MCF 10A (cell line): ENCODE results near the gene CDK4. TPM values are rescaled to one million over a fixed set of nuclear protein-coding genes. Genes with fewer than 3 reads are reported as not detected.

Source experiments
- BruUV-seq: library from RNA; stranded (reverse); fragments of 400-500 nt; replicated peaks from 2 replicates; lab custom pipeline; 2021; lab: Mats Ljungman, UMichigan
- CTCF ChIA-PET: fragments of 300-600 bp; sonication (Branson Sonifier 250); formaldehyde crosslinking; extraction: SDS; loops from one replicate; lab custom pipeline; 2021; ENCODE audit warnings: antibody characterized with exemption, inconsistent platforms; lab: Yijun Ruan, JAX
- POLR2A ChIA-PET: fragments of 300-600, 350-650 bp; sonication (Branson Sonifier 250); formaldehyde crosslinking; extraction: SDS; loops from one replicate; lab custom pipeline; 2020; ENCODE audit warnings: antibody characterized with exemption, inconsistent platforms; lab: Yijun Ruan, JAX
- DNase-seq: peaks from one replicate; pipeline ENCODE4 v3.0.0-alpha.2; 2018; ENCODE audit not compliant: unreplicated experiment
- H3K27ac Mint-ChIP-seq: one replicate; pipeline ENCODE4 v1.8.0; 2022; ENCODE audit warnings: mild to moderate bottlenecking, low read depth, mixed read lengths; ENCODE audit not compliant: unreplicated experiment
- H3K27me3 Mint-ChIP-seq: one replicate; pipeline ENCODE4 v1.8.0; 2022; ENCODE audit warnings: mixed read lengths; ENCODE audit not compliant: insufficient read depth, unreplicated experiment
- H3K36me3 Mint-ChIP-seq: one replicate; pipeline ENCODE4 v1.8.0; 2022; ENCODE audit warnings: mild to moderate bottlenecking, moderate library complexity, mixed read lengths; ENCODE audit not compliant: insufficient read depth, unreplicated experiment
- H3K4me1 Mint-ChIP-seq: one replicate; pipeline ENCODE4 v1.8.0; 2022; ENCODE audit warnings: mixed read lengths; ENCODE audit not compliant: insufficient read depth, unreplicated experiment
- H3K4me3 Mint-ChIP-seq: one replicate; pipeline ENCODE4 v1.8.0; 2022; ENCODE audit warnings: mild to moderate bottlenecking, moderate library complexity, mixed read lengths; ENCODE audit not compliant: unreplicated experiment
- H3K9me3 Mint-ChIP-seq: one replicate; pipeline ENCODE4 v1.8.0; 2022; ENCODE audit warnings: mixed read lengths; ENCODE audit not compliant: unreplicated experiment
- CTCF ChIP-seq: fragments of 200-600 bp; IDR thresholded peaks from one replicate; pipeline ENCODE4 v1.8.0; 2022; ENCODE audit warnings: antibody characterized with exemption, mild to moderate bottlenecking; ENCODE audit not compliant: unreplicated experiment
- intact Hi-C: fragments of 100-400 bp; cut with micrococcal nuclease; formaldehyde crosslinking; loops from 2 replicates; pipeline ENCODE4 v1.14.1; 2022
- total RNA-seq: library from RNA; stranded (reverse); gene quantifications from 2 replicates; pipeline ENCODE4 v1.2.3, GENCODE V29; 2022

CDK4 gene
- total RNA-seq, 1 experiment from 2014 or later: 123 TPM

DNA sequence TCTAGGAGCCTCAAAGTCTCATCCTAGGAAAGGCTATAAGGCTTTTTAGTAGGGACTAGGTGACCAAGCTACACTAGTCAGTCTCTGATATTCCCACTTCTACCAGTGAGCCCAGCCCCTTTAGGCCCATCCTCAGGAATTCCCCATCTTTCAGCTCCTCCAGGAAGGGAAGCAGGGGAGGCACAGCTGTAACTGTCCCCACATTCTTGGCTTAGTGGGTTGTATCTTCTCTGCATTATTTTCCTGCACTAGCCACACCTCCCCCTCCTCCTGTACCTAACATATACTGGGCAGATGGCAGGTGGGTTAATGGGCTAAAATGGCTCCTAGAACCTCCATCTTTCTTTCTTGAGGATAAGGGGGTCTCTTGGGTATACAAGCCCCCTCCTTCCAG lies 15.2 kb upstream of the CDK4 start:
- intact Hi-C loops: no loop called here
- Mint-ChIP-seq H3K27me3 (no peaks in the 10 kb centered on the region), H3K27ac (peak overlapping the region; percentile 27), H3K4me3 (peak overlapping the region; percentile 89), H3K9me3 (no peaks in the 10 kb centered on the region), H3K4me1 (peaks cover 41% of the 10 kb centered on the region), H3K36me3 (peaks cover 18% of the 10 kb centered on the region)
- no TSS peak for BruUV-seq
- CTCF ChIA-PET: interaction anchor here (0.6 to 2.9 kb wide), 9 partner anchors 8 to 334 kb away, joined by 3 to 12 read pairs (median 4); partner anchors contain the start of gene TSFM
- DNase-seq: no peak
- TF ChIP-seq CTCF: no peak
- POLR2A ChIA-PET: interaction anchor here (0.8 to 2.5 kb wide), 7 partner anchors 12 to 244 kb away, joined by 3 to 26 read pairs (median 7); partner anchors contain the start of genes CDK4, MARCHF9, MBD6 and TSFM

GRCh38 chr12:57766464-57767304 lies 14.6 kb upstream of the CDK4 start, which contains the start of gene CYP27B1:
CYP27B1 (minus strand) TSS chr12:57767078; CDS start chr12:57767041, 37 bp downstream.
- Mint-ChIP-seq H3K4me1 (peaks cover 39% of the 10 kb centered on the region), H3K27me3 (no peaks in the 10 kb centered on the region), H3K4me3 (peak within 1 kb of the TSS; percentile 89), H3K36me3 (peaks cover 18% of the 10 kb centered on the region), H3K9me3 (no peaks in the 10 kb centered on the region), H3K27ac (peak within 1 kb of the TSS; percentile 89)
- TF ChIP-seq CTCF: no peak
- ChIA-PET CTCF (interaction anchor here (0.6 to 2.9 kb wide), 11 partner anchors 10 to 221 kb away, joined by 3 to 12 read pairs (median 4); partner anchors contain the start of gene TSFM), POLR2A (interaction anchor here (0.7 to 2.5 kb wide), 18 partner anchors 8 to 243 kb away, joined by 3 to 26 read pairs (median 5); partner anchors contain the start of genes CDK4, CTDSP2, MARCHF9 and MBD6)
- BruUV-seq: no TSS peak
- peak; percentile 92 for DNase-seq
- intact Hi-C loops: no loop called here

DNA sequence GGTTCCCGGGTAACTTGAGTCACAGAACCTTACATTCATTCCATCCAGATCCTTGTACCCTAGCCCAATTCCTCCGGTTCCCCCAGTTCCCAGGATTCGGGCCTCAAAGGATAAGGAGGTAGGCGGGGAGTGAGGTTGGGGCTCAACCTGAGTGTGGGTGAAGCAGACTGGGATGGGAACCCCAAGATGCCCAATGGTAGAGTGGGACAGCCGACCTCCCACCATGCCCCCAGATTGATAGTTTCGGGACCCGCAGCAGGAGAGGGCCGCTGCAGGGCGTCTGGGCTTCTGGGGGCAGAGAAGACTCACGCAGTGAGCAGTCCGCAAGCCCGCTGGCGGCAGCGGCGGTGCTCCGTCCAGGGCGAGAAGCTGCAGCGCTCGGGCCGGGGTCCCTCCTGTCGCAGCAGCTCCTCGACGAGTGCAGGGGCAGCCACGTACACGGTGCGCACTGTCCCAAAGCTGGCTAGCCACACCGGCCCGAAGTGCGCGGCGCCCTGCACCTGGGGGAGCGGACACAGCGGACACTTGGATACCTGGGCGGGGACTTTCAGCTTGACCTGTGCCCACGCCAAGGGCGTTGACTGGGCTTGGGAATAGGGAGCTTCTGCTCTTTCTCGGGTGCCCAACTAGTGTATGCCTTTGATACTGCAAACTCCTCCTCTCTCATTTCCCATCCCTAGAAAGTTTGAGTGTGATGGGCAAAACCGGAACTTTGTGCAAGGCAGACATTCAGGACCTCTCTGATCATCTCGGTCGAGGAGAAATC lies 13.8 kb upstream of the CDK4 start:
- no peak for TF ChIP-seq CTCF
- H3K4me1 Mint-ChIP-seq: peaks cover 31% of the 10 kb centered on the region
- H3K4me3 Mint-ChIP-seq: peak overlapping the region; percentile 89
- DNase-seq: peak; percentile 68
- no peaks in the 10 kb centered on the region for H3K9me3 Mint-ChIP-seq
- intact Hi-C loops: no loop called here
- POLR2A ChIA-PET: interaction anchor here (0.5 to 2.5 kb wide), 18 partner anchors 8 to 136 kb away, joined by 3 to 26 read pairs (median 4); partner anchors contain the start of genes CDK4, CTDSP2, MARCHF9 and TSFM
- CTCF ChIA-PET: interaction anchor here (0.8 to 2.9 kb wide), 8 partner anchors 9 to 40 kb away, joined by 3 to 12 read pairs (median 4); partner anchors contain the start of gene TSFM
- peaks cover 18% of the 10 kb centered on the region for H3K36me3 Mint-ChIP-seq
- BruUV-seq: no TSS peak
- peak overlapping the region; percentile 89 for H3K27ac Mint-ChIP-seq
- no peaks in the 10 kb centered on the region for H3K27me3 Mint-ChIP-seq
